Fibroblast of lung (primary cell): ENCODE data around the gene TSPAN18. TPM values are rescaled to one million over a fixed set of nuclear protein-coding genes. Genes with fewer than 3 reads are reported as not detected.

Experiments used
- DNase-seq, 2 donors: peaks; one replicate each; pipeline versions ENCODE4 v3.0.0 to v3.0.0-alpha.2; 2010; ENCODE audit warnings: low read depth in 2 of 2
- H2AFZ ChIP-seq: 2 replicates; pipeline ENCODE4 v1.5.1; 2012; ENCODE audit warnings: low read length, control low read depth, inconsistent platforms
- H3K27ac ChIP-seq: 2 replicates; pipeline ENCODE4 v1.5.1; 2011; ENCODE audit warnings: low read length, control low read depth; ENCODE audit not compliant: insufficient read depth
- H3K27me3 ChIP-seq: 2 replicates; pipeline ENCODE4 v1.5.1; 2011; ENCODE audit warnings: mild to moderate bottlenecking, low read length; ENCODE audit not compliant: control insufficient read depth, insufficient read depth
- H3K36me3 ChIP-seq: 2 replicates; pipeline ENCODE4 v1.5.1; 2011; ENCODE audit warnings: low read length; ENCODE audit not compliant: control insufficient read depth, insufficient read depth
- H3K4me1 ChIP-seq: 2 replicates; pipeline ENCODE4 v1.5.1; 2011; ENCODE audit warnings: low read length; ENCODE audit not compliant: control insufficient read depth, insufficient read depth; ENCODE audit errors: extremely low read depth
- H3K4me2 ChIP-seq: 2 replicates; pipeline ENCODE4 v1.5.1; 2011; ENCODE audit warnings: low read length, control low read depth; ENCODE audit not compliant: insufficient read depth; ENCODE audit errors: extremely low read depth
- H3K4me3 ChIP-seq, 4 experiments: fragments of 200-600 bp in 1 of 4; sonication (generic) in 1 of 4; replicated peaks in 1 of 4; 2 replicates each; pipeline ENCODE4 v1.5.1; 2011 to 2016; ENCODE audit warnings: low read length in 4 of 4, low read depth in 3 of 4, mild to moderate bottlenecking in 3 of 4, control low read depth in 2 of 4, inconsistent platforms in 1 of 4, mixed read lengths in 1 of 4; ENCODE audit not compliant: insufficient read depth in 1 of 4; ENCODE audit errors: control extremely low read depth in 1 of 4
- H3K79me2 ChIP-seq: 2 replicates; pipeline ENCODE4 v1.5.1; 2012; ENCODE audit warnings: mild to moderate bottlenecking, low read length, inconsistent platforms; ENCODE audit not compliant: control insufficient read depth, insufficient read depth
- H3K9ac ChIP-seq: 2 replicates; pipeline ENCODE4 v1.5.1; 2011; ENCODE audit warnings: mild to moderate bottlenecking, low read length, control low read depth; ENCODE audit not compliant: insufficient read depth
- H3K9me3 ChIP-seq: 2 replicates; pipeline ENCODE4 v1.5.1; 2012; ENCODE audit warnings: low read depth, low read length; ENCODE audit not compliant: control insufficient read depth, insufficient read depth
- H4K20me1 ChIP-seq: 2 replicates; pipeline ENCODE4 v1.5.1; 2011; ENCODE audit warnings: low read length; ENCODE audit not compliant: control insufficient read depth, insufficient read depth; ENCODE audit errors: extremely low read depth
- EZH2 ChIP-seq: IDR thresholded peaks from 2 replicates; pipeline ENCODE4 v1.5.1; 2012; ENCODE audit warnings: low read length, control low read depth, mild to moderate bottlenecking; ENCODE audit errors: missing control alignments
- polyA plus RNA-seq, 2 donors: library from polyadenylated mRNA; depleted of rRNA in 1 of 2; stranded (reverse) in 1 of 2; unstranded in 1 of 2; fragments of >200 nt; gene quantifications; 2 replicates each; pipeline ENCODE4 v1.2.1, GENCODE V29; 2011 to 2012; ENCODE audit warnings: missing spikeins in 1 of 2
- total RNA-seq: library from RNA; depleted of rRNA; stranded (reverse); fragments of >200 nt; gene quantifications from 2 replicates; pipeline ENCODE4 v1.2.1, GENCODE V29; 2014
- TF ChIP-seq, protein P1 (sequence below), 2 donors: IDR thresholded peaks in 1 of 2; conservative IDR thresholded peaks in 1 of 2; 1 replicate in 1 of 2; 2 replicates in 1 of 2; pipeline ENCODE4 v1.5.1; 2011 to 2012; ENCODE audit warnings: low read length in 2 of 2, control low read depth in 1 of 2, inconsistent platforms in 1 of 2, low read depth in 1 of 2, mild to moderate bottlenecking in 1 of 2

TSPAN18 gene
- total and polyA plus RNA-seq, 2 donors (not counting 1 experiment from before 2014, with no cell fraction given): 0.15 TPM; not detected in 1

DNA sequence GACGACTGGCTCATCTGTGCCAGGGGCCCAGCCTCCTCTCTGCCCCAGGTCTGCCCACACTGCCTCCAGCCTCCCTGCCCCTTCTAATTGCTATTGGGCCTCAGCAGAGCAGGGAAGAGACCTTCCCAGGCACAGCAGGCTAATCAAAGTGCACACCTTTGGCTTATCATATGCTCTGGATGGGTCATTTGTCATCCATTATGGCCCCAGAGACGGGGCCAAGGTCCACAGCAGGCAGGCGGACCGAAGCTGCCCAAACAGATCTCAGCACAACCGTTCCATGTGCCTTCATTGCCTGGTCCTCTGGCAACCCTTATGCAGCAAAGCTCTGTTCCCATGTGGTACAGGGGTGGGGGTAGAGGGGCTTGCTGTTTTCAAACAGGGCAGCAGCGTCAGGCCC, 157.3 kb downstream of the TSPAN18 start:
- H3K27ac ChIP-seq: no peak overlapping the region
- no peak overlapping the region for H3K4me3 ChIP-seq
- H3K4me2 ChIP-seq: no peak overlapping the region
- H4K20me1 ChIP-seq: no peaks in the 10 kb centered on the region
- H3K4me1 ChIP-seq: no peaks in the 10 kb centered on the region
- peaks cover 16% of the 10 kb centered on the region for H3K27me3 ChIP-seq
- no peak overlapping the region for H2AFZ ChIP-seq
- no peaks in the 10 kb centered on the region for H3K36me3 ChIP-seq
- no peaks in the 10 kb centered on the region for H3K9me3 ChIP-seq
- TF ChIP-seq EZH2: no peak
- TF ChIP-seq, protein P1, sequence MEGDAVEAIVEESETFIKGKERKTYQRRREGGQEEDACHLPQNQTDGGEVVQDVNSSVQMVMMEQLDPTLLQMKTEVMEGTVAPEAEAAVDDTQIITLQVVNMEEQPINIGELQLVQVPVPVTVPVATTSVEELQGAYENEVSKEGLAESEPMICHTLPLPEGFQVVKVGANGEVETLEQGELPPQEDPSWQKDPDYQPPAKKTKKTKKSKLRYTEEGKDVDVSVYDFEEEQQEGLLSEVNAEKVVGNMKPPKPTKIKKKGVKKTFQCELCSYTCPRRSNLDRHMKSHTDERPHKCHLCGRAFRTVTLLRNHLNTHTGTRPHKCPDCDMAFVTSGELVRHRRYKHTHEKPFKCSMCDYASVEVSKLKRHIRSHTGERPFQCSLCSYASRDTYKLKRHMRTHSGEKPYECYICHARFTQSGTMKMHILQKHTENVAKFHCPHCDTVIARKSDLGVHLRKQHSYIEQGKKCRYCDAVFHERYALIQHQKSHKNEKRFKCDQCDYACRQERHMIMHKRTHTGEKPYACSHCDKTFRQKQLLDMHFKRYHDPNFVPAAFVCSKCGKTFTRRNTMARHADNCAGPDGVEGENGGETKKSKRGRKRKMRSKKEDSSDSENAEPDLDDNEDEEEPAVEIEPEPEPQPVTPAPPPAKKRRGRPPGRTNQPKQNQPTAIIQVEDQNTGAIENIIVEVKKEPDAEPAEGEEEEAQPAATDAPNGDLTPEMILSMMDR (conservative IDR thresholded peaks at IDR 0.05 in 1 of 2, IDR thresholded peaks at IDR 0.05 in 1 of 2; ENCODE audit: low read depth in 1 of 2, low read length in 2 of 2): no peak
- no peak for DNase-seq
- H3K9ac ChIP-seq: no peak overlapping the region
- H3K79me2 ChIP-seq: no peaks in the 10 kb centered on the region

GRCh38 chr11:44885065-44885810, 158.5 kb downstream of the TSPAN18 start:
- Histone ChIP-seq H3K4me1 (no peaks in the 10 kb centered on the region), H3K9me3 (no peaks in the 10 kb centered on the region), H3K79me2 (no peaks in the 10 kb centered on the region), H3K36me3 (no peaks in the 10 kb centered on the region), H3K9ac (no peak overlapping the region), H3K27me3 (peaks cover 8% of the 10 kb centered on the region), H4K20me1 (no peaks in the 10 kb centered on the region), H3K4me3 (no peak overlapping the region), H3K4me2 (no peak overlapping the region), H3K27ac (no peak overlapping the region), H2AFZ (no peak overlapping the region)
- DNase-seq: no peak
- TF ChIP-seq, protein P1 (conservative IDR thresholded peaks at IDR 0.05 in 1 of 2, IDR thresholded peaks at IDR 0.05 in 1 of 2; ENCODE audit: low read depth in 1 of 2, low read length in 2 of 2): no peak
- TF ChIP-seq EZH2: no peak

DNA sequence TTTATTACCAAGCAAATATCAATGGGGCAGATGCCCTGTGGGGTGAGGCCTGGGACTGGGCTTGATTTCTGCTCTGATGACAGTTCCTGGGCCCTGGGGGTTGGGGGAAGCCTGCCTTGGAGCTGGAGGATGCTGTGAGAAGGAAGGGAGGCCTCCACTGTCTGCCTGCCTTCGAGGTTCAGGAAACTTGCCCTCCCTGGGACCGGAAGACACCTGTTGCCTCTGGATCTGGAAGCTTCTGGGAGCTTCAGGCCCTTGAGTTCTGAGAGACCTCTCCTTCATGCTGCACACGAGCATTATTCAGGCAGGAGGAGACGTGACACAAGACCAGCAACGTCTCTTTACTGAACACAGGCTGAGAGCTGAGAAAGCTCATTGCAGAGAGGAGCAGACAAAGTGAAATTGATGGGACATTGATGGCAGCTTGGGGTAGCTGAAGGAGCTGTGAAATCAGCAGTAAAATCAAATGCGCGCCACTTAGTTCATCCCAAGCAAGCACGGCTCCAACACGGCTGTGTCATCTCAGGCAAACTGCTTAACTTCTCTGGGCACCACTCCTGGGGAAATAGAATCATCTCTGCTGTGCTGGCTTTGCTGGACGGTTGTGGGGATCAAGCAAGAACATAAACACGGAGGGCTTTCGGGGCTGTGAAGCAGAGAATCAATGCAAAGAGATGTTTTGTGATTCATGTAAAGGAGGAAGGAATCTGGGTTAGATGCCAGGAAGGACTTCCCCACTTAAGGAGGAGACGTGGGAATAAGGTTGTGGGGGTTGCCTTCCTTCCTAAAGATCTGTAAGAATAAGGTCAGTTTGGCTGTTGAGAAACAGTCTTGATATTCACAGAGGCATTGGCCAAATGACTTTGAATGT, 159.4 kb downstream of the TSPAN18 start:
- H3K9me3 ChIP-seq: no peaks in the 10 kb centered on the region
- H3K36me3 ChIP-seq: no peaks in the 10 kb centered on the region
- no peak overlapping the region for H2AFZ ChIP-seq
- H3K27ac ChIP-seq: no peak overlapping the region
- TF ChIP-seq, protein P1 (conservative IDR thresholded peaks at IDR 0.05 in 1 of 2, IDR thresholded peaks at IDR 0.05 in 1 of 2; ENCODE audit: low read depth in 1 of 2, low read length in 2 of 2): no peak
- no peaks in the 10 kb centered on the region for H4K20me1 ChIP-seq
- no peak overlapping the region for H3K4me3 ChIP-seq
- H3K27me3 ChIP-seq: peaks cover 3% of the 10 kb centered on the region
- no peaks in the 10 kb centered on the region for H3K79me2 ChIP-seq
- no peaks in the 10 kb centered on the region for H3K4me1 ChIP-seq
- DNase-seq: no peak
- H3K4me2 ChIP-seq: no peak overlapping the region
- no peak overlapping the region for H3K9ac ChIP-seq
